Breast epithelium (tissue), 3 donors: ENCODE results near the gene IKZF3.

Experiments
- CTCF ChIP-seq, 3 donors: fragments of 450-650 bp; IDR thresholded peaks; one replicate each; pipeline ENCODE4 v1.5.1; 2016 to 2017; ENCODE audit warnings: antibody characterized with exemption in 3 of 3, mild to moderate bottlenecking in 3 of 3, moderate library complexity in 3 of 3
- POLR2A ChIP-seq: fragments of 450-650 bp; IDR thresholded peaks from one replicate; pipeline ENCODE4 v1.6.1; 2016; ENCODE audit warnings: antibody characterized with exemption, mild to moderate bottlenecking, moderate library complexity

DNA sequence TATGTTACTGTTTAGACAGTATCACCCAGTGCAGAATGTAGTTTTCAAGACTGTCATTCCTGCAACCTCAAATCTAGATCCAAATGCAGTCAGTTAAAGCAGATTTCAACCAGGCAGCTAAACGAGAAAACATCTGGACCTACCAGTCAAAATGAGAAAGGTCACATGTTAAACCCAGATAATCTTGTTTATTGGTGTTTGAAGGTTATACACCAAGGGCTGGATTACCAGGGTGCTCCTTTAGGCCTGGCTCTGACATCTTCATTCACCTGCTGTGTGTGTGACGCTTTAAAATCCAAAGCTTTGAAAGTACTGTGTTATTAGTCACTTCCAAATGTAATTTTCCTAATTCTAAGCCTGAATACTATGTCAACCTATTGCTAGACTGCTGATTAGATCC is 54.9 kb downstream of the IKZF3 start:
- TF ChIP-seq CTCF (IDR thresholded peaks at IDR 0.05) (no peak), POLR2A (no peak)
